Epithelial cell of proximal tubule (primary cell): ENCODE measurements around the gene PELI2. TPM values are rescaled to one million over a fixed set of nuclear protein-coding genes. Genes with fewer than 3 reads are reported as not detected.

Source experiments
- DNase-seq: peaks from one replicate; pipeline ENCODE4 v3.0.0-alpha.2; 2011; ENCODE audit warnings: low read depth
- H3K4me3 ChIP-seq: 2 replicates; pipeline ENCODE4 v1.5.1; 2011; ENCODE audit warnings: low read depth, mild to moderate bottlenecking, low read length
- total RNA-seq: library from RNA; depleted of rRNA; stranded (reverse); fragments of >200 nt; gene quantifications from 2 replicates; pipeline ENCODE4 v1.2.3, GENCODE V29; 2015
- TF ChIP-seq, protein P1 (sequence below): conservative IDR thresholded peaks from 2 replicates; pipeline ENCODE4 v1.5.1; 2012; ENCODE audit warnings: low read depth, mild to moderate bottlenecking, low read length

Gene PELI2
- total RNA-seq, 1 donor from 2014 or later: 6.6 TPM

DNA sequence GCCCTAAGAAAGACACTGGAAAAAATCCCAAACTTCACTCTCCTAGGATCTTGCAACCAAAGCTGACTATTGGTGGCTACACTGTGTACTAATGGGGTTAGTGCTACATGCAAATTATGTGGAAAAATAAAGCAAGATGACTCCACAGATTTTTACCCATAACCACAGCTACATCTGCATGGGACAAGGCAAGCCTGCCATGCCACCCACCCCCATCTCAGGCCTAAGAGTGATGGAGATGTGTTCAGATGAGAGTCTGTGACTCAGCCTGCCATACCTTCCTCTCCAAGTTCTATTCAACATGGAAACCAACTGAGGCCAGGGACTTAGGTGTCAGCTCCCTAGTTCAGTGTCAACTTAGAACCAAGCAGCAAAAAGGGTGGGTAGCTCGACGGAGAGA lies 206.2 kb downstream of the PELI2 start:
- H3K4me3 ChIP-seq: no peak overlapping the region
- TF ChIP-seq, protein P1, sequence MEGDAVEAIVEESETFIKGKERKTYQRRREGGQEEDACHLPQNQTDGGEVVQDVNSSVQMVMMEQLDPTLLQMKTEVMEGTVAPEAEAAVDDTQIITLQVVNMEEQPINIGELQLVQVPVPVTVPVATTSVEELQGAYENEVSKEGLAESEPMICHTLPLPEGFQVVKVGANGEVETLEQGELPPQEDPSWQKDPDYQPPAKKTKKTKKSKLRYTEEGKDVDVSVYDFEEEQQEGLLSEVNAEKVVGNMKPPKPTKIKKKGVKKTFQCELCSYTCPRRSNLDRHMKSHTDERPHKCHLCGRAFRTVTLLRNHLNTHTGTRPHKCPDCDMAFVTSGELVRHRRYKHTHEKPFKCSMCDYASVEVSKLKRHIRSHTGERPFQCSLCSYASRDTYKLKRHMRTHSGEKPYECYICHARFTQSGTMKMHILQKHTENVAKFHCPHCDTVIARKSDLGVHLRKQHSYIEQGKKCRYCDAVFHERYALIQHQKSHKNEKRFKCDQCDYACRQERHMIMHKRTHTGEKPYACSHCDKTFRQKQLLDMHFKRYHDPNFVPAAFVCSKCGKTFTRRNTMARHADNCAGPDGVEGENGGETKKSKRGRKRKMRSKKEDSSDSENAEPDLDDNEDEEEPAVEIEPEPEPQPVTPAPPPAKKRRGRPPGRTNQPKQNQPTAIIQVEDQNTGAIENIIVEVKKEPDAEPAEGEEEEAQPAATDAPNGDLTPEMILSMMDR: no peak
- no peak for DNase-seq

- DNase-seq: no peak
- TF ChIP-seq, protein P1: no peak
- no peak overlapping the region for H3K4me3 ChIP-seq
These were observed 206.9 kb downstream of the PELI2 start for GRCh38 chr14:56324856-56325699.

- TF ChIP-seq, protein P1: no peak
- DNase-seq: no peak
- no peak overlapping the region for H3K4me3 ChIP-seq
These were observed 209.8 kb downstream of the PELI2 start for GRCh38 chr14:56328021-56328420.

DNA sequence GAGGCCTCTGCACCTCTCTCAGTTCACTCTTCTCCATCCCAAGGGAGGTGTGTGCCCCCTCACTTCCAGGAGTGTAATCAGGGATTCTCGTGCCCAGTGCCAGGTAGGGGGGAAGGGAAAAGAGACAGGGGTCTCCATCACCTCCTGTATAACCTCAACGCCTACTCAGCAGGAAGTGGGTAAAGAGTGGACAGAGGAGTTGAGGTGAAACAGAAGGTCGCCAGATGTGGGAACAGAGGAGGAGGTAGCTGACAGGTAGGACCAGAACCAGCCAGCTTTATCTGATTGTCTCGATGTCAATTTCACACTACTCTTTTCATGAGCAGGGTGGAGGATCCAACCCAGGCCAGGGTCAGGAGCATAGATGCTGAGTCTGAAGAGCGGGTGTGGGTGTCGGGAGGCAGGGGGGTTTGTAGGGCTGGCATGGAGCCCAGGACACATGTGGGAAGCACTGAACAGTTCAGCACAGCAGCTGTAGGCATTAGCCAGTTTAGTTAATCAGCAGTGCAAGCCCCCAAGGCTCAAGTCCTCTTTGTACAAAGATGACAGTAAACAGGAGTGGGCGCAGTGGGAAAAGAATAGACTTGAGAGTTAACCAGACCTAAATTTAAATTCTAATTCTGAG lies 213.5 kb downstream of the PELI2 start:
- TF ChIP-seq, protein P1: no peak
- no peak overlapping the region for H3K4me3 ChIP-seq
- no peak for DNase-seq

DNA sequence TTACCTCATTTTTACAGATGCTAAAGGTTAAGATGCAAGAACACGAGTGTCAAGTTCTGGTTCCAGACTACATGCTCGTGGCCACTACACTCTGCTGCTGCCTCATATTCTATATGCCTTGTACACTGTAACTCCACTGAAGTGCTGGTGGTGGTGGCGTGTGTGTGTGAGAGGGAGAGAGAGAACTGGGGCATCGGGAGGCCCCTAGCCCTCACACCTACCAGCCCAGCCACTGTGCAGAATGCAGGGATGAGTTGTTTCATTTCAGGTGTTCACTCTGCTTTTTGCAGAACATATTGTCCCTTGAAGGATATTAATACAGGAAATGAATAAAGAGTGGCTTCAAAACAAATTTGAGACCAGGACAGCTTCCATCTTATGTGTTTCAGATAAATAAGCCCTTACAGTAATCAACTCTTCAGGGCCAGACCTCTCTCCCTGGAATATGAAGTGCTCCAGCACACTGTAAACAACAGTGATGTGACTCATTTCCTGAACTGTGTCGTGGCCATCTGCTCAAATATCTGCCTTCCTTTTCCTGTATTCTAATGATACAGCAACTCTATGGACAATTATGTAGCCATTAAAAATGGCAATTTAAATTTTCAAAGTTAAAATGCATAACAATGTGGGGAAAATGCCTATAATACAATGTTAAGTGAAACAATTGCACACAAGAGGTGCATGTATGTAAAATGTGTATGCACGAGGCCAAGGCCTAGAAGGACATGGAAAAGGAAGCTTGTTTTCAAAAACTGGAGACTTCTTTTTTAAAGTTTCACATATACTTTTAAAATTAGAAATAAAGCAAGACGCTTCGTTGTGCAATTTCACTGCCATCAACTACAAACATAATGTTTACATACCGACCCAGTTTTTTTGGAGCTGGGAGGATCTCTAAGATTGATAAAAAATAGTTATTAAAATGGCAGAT lies 215.4 kb downstream of the PELI2 start:
- peak; percentile 26 for DNase-seq
- H3K4me3 ChIP-seq: no peak overlapping the region
- TF ChIP-seq, protein P1: no peak

DNA sequence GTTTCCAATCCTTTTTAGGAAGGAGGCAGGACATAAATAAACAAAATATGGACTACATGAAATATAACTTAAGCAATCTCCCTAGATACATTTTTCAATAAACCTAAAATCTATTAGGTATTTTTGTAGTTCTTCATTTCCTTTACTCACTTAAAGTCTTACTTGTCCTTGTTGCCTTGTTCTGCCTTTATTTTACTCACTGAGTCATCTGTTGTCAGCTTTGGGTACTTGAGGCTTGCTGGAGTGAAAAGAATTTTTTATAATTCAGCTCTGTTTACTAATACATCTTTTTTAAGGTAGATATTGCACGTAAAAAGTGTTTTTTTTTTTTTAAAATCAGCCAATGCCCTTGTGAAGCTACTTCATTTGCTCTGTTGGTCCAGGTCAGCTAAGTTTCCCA lies 216.2 kb downstream of the PELI2 start:
- no peak for DNase-seq
- no peak overlapping the region for H3K4me3 ChIP-seq
- TF ChIP-seq, protein P1: no peak
